GM12878 (cell line): ENCODE results near the gene ADAMTS2. TPM values are rescaled to one million over a fixed set of nuclear protein-coding genes. Genes with fewer than 3 reads are reported as not detected.

Experiments
- ATAC-seq: fragments of 200-7000 bp; cut with Tn5 transposase; 3 replicates; pipeline ENCODE4 v1.9.1; 2020; ENCODE audit warnings: mild to moderate bottlenecking, moderate library complexity
- BruUV-seq: library from RNA; stranded (reverse); fragments of 400-500 nt; replicated peaks from 2 replicates; lab custom pipeline; 2021; lab: Mats Ljungman, UMichigan
- CTCF ChIA-PET: fragments of 300-600 bp; sonication (Branson Sonifier 250); formaldehyde crosslinking; extraction: SDS; loops from one replicate; lab custom pipeline; 2021; ENCODE audit warnings: inconsistent platforms; lab: Yijun Ruan, JAX
- POLR2A ChIA-PET: fragments of 350-600 bp; formaldehyde crosslinking; extraction: SDS; loops from one replicate; lab custom pipeline; 2021; ENCODE audit warnings: inconsistent platforms; lab: Charles Lee
- RAD21 ChIA-PET: fragments of 300-600 bp; sonication (Branson Sonifier 250); formaldehyde crosslinking; loops from one replicate; lab custom pipeline; 2023; ENCODE audit warnings: antibody characterized with exemption; ENCODE audit not compliant: unreplicated experiment; lab: Charles Lee
- SMC1A ChIA-PET: fragments of 300-600 bp; sonication (Branson Sonifier 250); formaldehyde crosslinking; loops from one replicate; lab custom pipeline; 2023; ENCODE audit not compliant: unreplicated experiment, uncharacterized antibody; lab: Charles Lee
- DNase-seq: peaks from one replicate; pipeline ENCODE4 v3.0.0-alpha.2; 2011; ENCODE audit warnings: low read depth, low spot score
- FAIRE-seq: peaks from 3 replicates; lab custom pipeline; 2011; peaks lifted over from hg19 to GRCh38; lab: Jason Lieb, UNC
- H2AFZ ChIP-seq: 2 replicates; pipeline ENCODE4 v1.6.0; 2011; ENCODE audit warnings: low read depth, low read length, control low read depth; ENCODE audit not compliant: control insufficient read depth
- H3K27ac ChIP-seq: 2 replicates; pipeline ENCODE4 v1.5.1; 2011; ENCODE audit warnings: control low read depth; ENCODE audit not compliant: control insufficient read depth, insufficient read depth
- H3K27me3 ChIP-seq, 2 experiments: replicated peaks in 1 of 2; 2 replicates each; pipeline versions ENCODE4 v1.6.0 to v1.6.1; 2011; ENCODE audit warnings: low read length in 1 of 2; ENCODE audit not compliant: control insufficient read depth in 2 of 2, insufficient read depth in 2 of 2
- H3K36me3 ChIP-seq, 2 experiments: 2 replicates each; pipeline ENCODE4 v1.5.1; 2011; ENCODE audit warnings: low read length in 1 of 2; ENCODE audit not compliant: control insufficient read depth in 2 of 2, insufficient read depth in 2 of 2
- H3K4me1 ChIP-seq: 2 replicates; pipeline ENCODE4 v1.6.1; 2011; ENCODE audit warnings: mild to moderate bottlenecking, low read length, moderate library complexity, mixed read lengths; ENCODE audit not compliant: control insufficient read depth, insufficient read depth
- H3K4me2 ChIP-seq: 2 replicates; pipeline ENCODE4 v1.6.0; 2011; ENCODE audit warnings: control low read depth; ENCODE audit not compliant: control insufficient read depth, insufficient read depth
- H3K4me3 ChIP-seq: fragments of 200-600 bp; sonication (generic); 2 replicates; pipeline ENCODE4 v1.5.1; 2016
- H3K79me2 ChIP-seq: 2 replicates; pipeline ENCODE4 v1.6.0; 2011; ENCODE audit warnings: low read length; ENCODE audit not compliant: control insufficient read depth, insufficient read depth
- H3K9ac ChIP-seq: 2 replicates; pipeline ENCODE4 v1.8.0; 2011; ENCODE audit warnings: low read length, control low read depth, mixed read lengths; ENCODE audit not compliant: control insufficient read depth, insufficient read depth
- H3K9me3 ChIP-seq: replicated peaks from 3 replicates; pipeline ENCODE4 v1.5.1; 2011; ENCODE audit warnings: mild to moderate bottlenecking, low read length; ENCODE audit not compliant: control insufficient read depth, insufficient read depth
- H4K20me1 ChIP-seq: 2 replicates; pipeline ENCODE4 v1.6.0; 2011; ENCODE audit not compliant: control insufficient read depth, insufficient read depth
- BACH1 ChIP-seq: fragments of 450-650 bp; IDR thresholded peaks from 2 replicates; pipeline ENCODE4 v1.6.1; 2017; ENCODE audit warnings: mild to moderate bottlenecking, borderline replicate concordance
- BMI1 ChIP-seq: fragments of 450-650 bp; IDR thresholded peaks from 2 replicates; pipeline ENCODE4 v1.6.1; 2016; ENCODE audit warnings: mild to moderate bottlenecking, moderate library complexity, borderline replicate concordance
- GABPA ChIP-seq: IDR thresholded peaks from 2 replicates; pipeline ENCODE4 v1.6.1; 2014; ENCODE audit warnings: antibody characterized with exemption, low read depth, mild to moderate bottlenecking, inconsistent platforms
- MEF2A ChIP-seq: IDR thresholded peaks from 2 replicates; pipeline ENCODE4 v1.6.1; 2011; ENCODE audit warnings: low read depth, mild to moderate bottlenecking, low read length, moderate library complexity; ENCODE audit not compliant: insufficient read depth
- PAX8 ChIP-seq: fragments of 450-650 bp; IDR thresholded peaks from 2 replicates; pipeline ENCODE4 v1.6.1; 2017; ENCODE audit warnings: mild to moderate bottlenecking, moderate library complexity
- PKNOX1 ChIP-seq: fragments of 450-650 bp; IDR thresholded peaks from 2 replicates; pipeline ENCODE4 v1.6.1; 2016; ENCODE audit warnings: mild to moderate bottlenecking
- RB1 ChIP-seq: fragments of 450-650 bp; formaldehyde crosslinking; IDR thresholded peaks from 2 replicates; pipeline ENCODE4 v1.6.1; 2017; ENCODE audit warnings: mild to moderate bottlenecking, borderline replicate concordance
- RELA ChIP-seq: fragments of 450-650 bp; IDR thresholded peaks from 2 replicates; pipeline ENCODE4 v1.8.0; 2014; ENCODE audit warnings: borderline replicate concordance; ENCODE audit not compliant: partially characterized antibody
- SIX5 ChIP-seq: IDR thresholded peaks from 2 replicates; pipeline ENCODE4 v1.6.1; 2011; ENCODE audit warnings: mild to moderate bottlenecking, low read depth, low read length, moderate library complexity; ENCODE audit not compliant: severe bottlenecking
- SMARCA5 ChIP-seq: fragments of 450-650 bp; IDR thresholded peaks from 2 replicates; pipeline ENCODE4 v1.6.1; 2017; ENCODE audit warnings: mild to moderate bottlenecking
- TCF12 ChIP-seq: IDR thresholded peaks from 2 replicates; pipeline ENCODE4 v1.6.1; 2011; ENCODE audit warnings: low read depth, mild to moderate bottlenecking, low read length
- ZNF384 ChIP-seq: IDR thresholded peaks from 2 replicates; pipeline ENCODE4 v1.6.1; 2012; ENCODE audit warnings: low read depth, mild to moderate bottlenecking, low read length, improper control_type of control experiment, borderline replicate concordance
- WGBS: methylation state at CpG from one replicate; pipeline ENCODE4 v1.1.6; 2016; ENCODE audit warnings: low lambda C conversion rate; ENCODE audit not compliant: insufficient replicate concordance, insufficient coverage; ENCODE audit errors: missing lambda C conversion rate; 5-methylcytosine and 5-hydroxymethylcytosine counted together
- in situ Hi-C: fragments of 300-500 bp; cut with MboI; formaldehyde crosslinking; loops from 9 replicates; pipeline ENCODE4 v1.14.3; 2018; ENCODE audit warnings: mixed read lengths
- intact Hi-C: fragments of 100-400 bp; cut with micrococcal nuclease; formaldehyde crosslinking; loops from one replicate; pipeline ENCODE4 v1.14.2; 2022; ENCODE audit not compliant: unreplicated experiment
- polyA plus RNA-seq, 11 experiments: library from polyadenylated mRNA; depleted of rRNA in 4 of 11; unstranded in 6 of 11; stranded (reverse) in 5 of 11; fragments of >200 nt; fragmentation: Nextera tagmentation in 4 of 11; fragmentation: Illumina TruSeq in 1 of 11; extraction: Ambion mirVana in 4 of 11; extraction: Trizol in 1 of 11; gene quantifications; 1 replicate in 1 of 11; 2 replicates in 10 of 11; pipeline versions ENCODE4 v1.2.1 to v1.2.3, GENCODE V29; 2011 to 2016; ENCODE audit warnings: inconsistent platforms in 2 of 11, missing spikeins in 2 of 11, low read depth in 1 of 11
- total RNA-seq, 4 experiments: library from RNA; depleted of rRNA in 3 of 4; stranded (reverse); fragments of >200 nt in 3 of 4; fragmentation: Illumina TruSeq in 1 of 4; extraction: Trizol in 1 of 4; gene quantifications; 2 replicates each; pipeline versions ENCODE4 v1.2.1 to v1.2.3, GENCODE V29; 2013 to 2021

ADAMTS2 gene
- total and polyA plus RNA-seq, 10 of the 15 experiments (the other 5 are each of a cell fraction or from before 2014, with no cell fraction given), result 0.03 to 0.05 TPM; not detected in 8

GRCh38 chr5:179218943-179219330 is 126.3 kb downstream of the ADAMTS2 start:
- no peak for FAIRE-seq

GRCh38 chr5:179217956-179218942 is 127.0 kb downstream of the ADAMTS2 start:
- Histone ChIP-seq H3K4me1 (no peaks in the 10 kb centered on the region), H2AFZ (no peak overlapping the region), H3K79me2 (no peaks in the 10 kb centered on the region), H3K9ac (no peak overlapping the region), H3K9me3 (no peaks in the 10 kb centered on the region; the same call in 2 of the 3 replicates), H3K27ac (no peak overlapping the region), H3K36me3 (no peaks in the 10 kb centered on the region), H4K20me1 (no peaks in the 10 kb centered on the region), H3K4me3 (no peak overlapping the region), H3K4me2 (no peak overlapping the region), H3K27me3 (no peaks in the 10 kb centered on the region)
- intact Hi-C loops (no loop called here), in situ Hi-C loops (no loop called here)
- FAIRE-seq, result no peak
- ChIA-PET RAD21 (no interaction called here), POLR2A (no interaction called here), CTCF (no interaction called here), SMC1A (no interaction called here)
- no peak for ATAC-seq
- DNase-seq, result no peak
- TF ChIP-seq BACH1 (no peak), ZNF384 (no peak), SIX5 (no peak), RB1 (no peak), SMARCA5 (no peak), PKNOX1 (no peak), PAX8 (no peak), TCF12 (no peak), GABPA (no peak), BMI1 (no peak)
- 21% methylated on average over 16 of the region's 16 CpGs for WGBS
- BruUV-seq, result no TSS peak

More at GRCh38 chr5:179218943-179219330, 126.3 kb downstream of the ADAMTS2 start:
- intact Hi-C loops (no loop called here), in situ Hi-C loops (no loop called here)
- BruUV-seq, result no TSS peak
- no peak for DNase-seq
- TF ChIP-seq MEF2A (no peak), RELA (no peak)
- no peaks in the 10 kb centered on the region; the same call in 2 of the 3 replicates for H3K9me3 ChIP-seq
- H3K79me2 ChIP-seq, result no peaks in the 10 kb centered on the region
- H3K4me2 ChIP-seq, result no peak overlapping the region
- H3K4me1 ChIP-seq, result no peaks in the 10 kb centered on the region
- no peak overlapping the region for H3K4me3 ChIP-seq
- no peak overlapping the region for H3K27ac ChIP-seq
- no peaks in the 10 kb centered on the region for H3K27me3 ChIP-seq
- WGBS, result 21% methylated on average over 4 of the region's 4 CpGs
- H4K20me1 ChIP-seq, result no peaks in the 10 kb centered on the region
- no peak overlapping the region for H3K9ac ChIP-seq
- ATAC-seq, result no peak
- no peak overlapping the region for H2AFZ ChIP-seq
- CTCF ChIA-PET, result no interaction called here
- H3K36me3 ChIP-seq, result no peaks in the 10 kb centered on the region
- RAD21 ChIA-PET, result no interaction called here
- POLR2A ChIA-PET, result no interaction called here
- SMC1A ChIA-PET, result no interaction called here
